Psoas muscle (tissue), 8 donors: ENCODE results near the gene AQP2. TPM values are rescaled to one million over a fixed set of nuclear protein-coding genes. Genes with fewer than 3 reads are reported as not detected.

ENCODE experiments used
- ATAC-seq, 4 donors: fragments of 200-7000 bp; cut with Tn5 transposase; one replicate each; pipeline ENCODE4 v1.9.1; 2020; ENCODE audit warnings: moderate library complexity in 3 of 4, mild to moderate bottlenecking in 2 of 4
- DNase-seq, 2 donors: peaks; one replicate each; pipeline ENCODE4 v3.0.0-alpha.2; 2020
- H3K27ac ChIP-seq: fragments of 200-600 bp; one replicate; pipeline ENCODE4 v1.8.0; 2022
- H3K27me3 ChIP-seq, 3 donors: fragments of 200-600 bp in 1 of 3; one replicate each; pipeline versions ENCODE4 v1.6.1 to v1.8.0; 2013 to 2022; ENCODE audit warnings: low read length in 2 of 3, mild to moderate bottlenecking in 2 of 3, moderate library complexity in 1 of 3; ENCODE audit not compliant: insufficient read depth in 3 of 3
- H3K36me3 ChIP-seq, 2 donors: fragments of 200-600 bp in 1 of 2; one replicate each; pipeline versions ENCODE4 v1.6.1 to v1.8.0; 2013 to 2022; ENCODE audit warnings: low read depth in 1 of 2, mild to moderate bottlenecking in 1 of 2, moderate library complexity in 1 of 2; ENCODE audit not compliant: insufficient read depth in 1 of 2
- H3K4me1 ChIP-seq: fragments of 200-600 bp; one replicate; pipeline ENCODE4 v1.8.0; 2022
- H3K4me3 ChIP-seq: fragments of 200-600 bp; one replicate; pipeline ENCODE4 v1.8.0; 2022; ENCODE audit warnings: mild to moderate bottlenecking
- H3K9me3 ChIP-seq: fragments of 200-600 bp; one replicate; pipeline ENCODE4 v1.8.0; 2022
- WGBS, 3 donors: extraction: QIAGEN DNeasy Blood & Tissue Kit; methylation state at CpG; one replicate each; pipeline versions ENCODE4 v1.1.6 to v1.1.7; 2013; 5-methylcytosine and 5-hydroxymethylcytosine counted together
- intact Hi-C, 2 donors: fragments of 100-400 bp; cut with DNase I; formaldehyde crosslinking; loops; one replicate each; pipeline versions ENCODE4 v1.11.0 to v1.14.2; 2022
- polyA plus RNA-seq, 3 donors: library from polyadenylated mRNA; stranded (reverse); fragments of 200-250 nt; gene quantifications; one replicate each; pipeline ENCODE4 v1.2.3, GENCODE V29; 2013
- total RNA-seq, 4 donors: library from RNA; stranded (reverse); fragmentation: NEBNext Ultra II Directional in 2 of 4; extraction: Animal tissue kit (Norgen Biotek cat#: 25700) in 2 of 4; gene quantifications; one replicate each; pipeline versions ENCODE4 v1.2.1 to v1.2.4, GENCODE V29; 2021 to 2023
- TF ChIP-seq, protein P1 (sequence below): fragments of 200-600 bp; IDR thresholded peaks from one replicate; pipeline ENCODE4 v1.8.0; 2022; ENCODE audit warnings: antibody characterized with exemption
- donor health status: healthy with polysubstance abuse.
- donor health status: DM: no; HTN: no; CAD: no; lungs with moderate emphysema.
- donor health status: Bipolar disorder and iron deficiency.
- donor health status: healthy.
- donor health status: DM: yes; HTN: yes; CAD: no.
- donor health status: DM: no; HTN: no; CAD: no.
- donor health status: DM: no; HTN: no; CAD: no.
- donor health status: DM: yes; HTN: yes; CAD: no.

The AQP2 gene
- total and polyA plus RNA-seq, 7 donors: not detected

GRCh38 chr12:49932023-49932422 is 18.5 kb upstream of the AQP2 start:
- Histone ChIP-seq H3K4me3 (no peak overlapping the region), H3K27me3 (no peaks in the 10 kb centered on the region), H3K27ac (no peak overlapping the region), H3K4me1 (no peaks in the 10 kb centered on the region), H3K9me3 (no peaks in the 10 kb centered on the region), H3K36me3 (no peaks in the 10 kb centered on the region)
- DNase-seq (no peak), ATAC-seq (no peak)
- TF ChIP-seq, protein P1, sequence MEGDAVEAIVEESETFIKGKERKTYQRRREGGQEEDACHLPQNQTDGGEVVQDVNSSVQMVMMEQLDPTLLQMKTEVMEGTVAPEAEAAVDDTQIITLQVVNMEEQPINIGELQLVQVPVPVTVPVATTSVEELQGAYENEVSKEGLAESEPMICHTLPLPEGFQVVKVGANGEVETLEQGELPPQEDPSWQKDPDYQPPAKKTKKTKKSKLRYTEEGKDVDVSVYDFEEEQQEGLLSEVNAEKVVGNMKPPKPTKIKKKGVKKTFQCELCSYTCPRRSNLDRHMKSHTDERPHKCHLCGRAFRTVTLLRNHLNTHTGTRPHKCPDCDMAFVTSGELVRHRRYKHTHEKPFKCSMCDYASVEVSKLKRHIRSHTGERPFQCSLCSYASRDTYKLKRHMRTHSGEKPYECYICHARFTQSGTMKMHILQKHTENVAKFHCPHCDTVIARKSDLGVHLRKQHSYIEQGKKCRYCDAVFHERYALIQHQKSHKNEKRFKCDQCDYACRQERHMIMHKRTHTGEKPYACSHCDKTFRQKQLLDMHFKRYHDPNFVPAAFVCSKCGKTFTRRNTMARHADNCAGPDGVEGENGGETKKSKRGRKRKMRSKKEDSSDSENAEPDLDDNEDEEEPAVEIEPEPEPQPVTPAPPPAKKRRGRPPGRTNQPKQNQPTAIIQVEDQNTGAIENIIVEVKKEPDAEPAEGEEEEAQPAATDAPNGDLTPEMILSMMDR: no peak
- WGBS, 3 donors: 68 to 72% (median 70%) methylated on average over 7 of the region's 7 CpGs
- intact Hi-C loops: no loop called here

DNA sequence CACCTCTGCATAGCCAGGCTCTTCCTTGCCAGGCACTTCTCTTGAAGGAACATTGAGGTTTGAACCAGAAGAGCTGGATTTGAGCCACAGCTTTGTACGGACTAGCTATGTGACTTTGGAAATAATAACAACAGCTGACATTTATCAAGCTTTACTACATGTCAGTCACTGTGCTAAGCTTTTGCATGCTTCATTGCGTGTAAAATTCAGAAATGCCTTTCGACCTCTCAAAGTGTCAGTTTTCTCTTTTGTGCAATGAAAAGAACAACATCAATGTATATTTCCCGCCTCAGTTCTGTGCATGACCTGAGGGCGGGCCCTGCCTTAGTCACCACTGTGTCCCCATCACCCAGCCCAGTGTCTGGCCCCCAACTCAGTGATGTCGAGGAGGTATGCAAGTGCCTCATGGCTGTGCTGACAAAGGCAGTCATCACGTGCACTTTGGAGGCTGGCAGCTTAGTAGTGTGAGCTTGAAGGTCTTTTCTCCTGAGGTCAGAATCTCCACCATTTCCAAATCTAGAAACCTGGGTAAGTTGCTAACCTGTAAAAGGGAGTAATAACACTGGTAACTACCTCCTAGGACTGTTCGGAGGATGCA is 17.9 kb upstream of the AQP2 start:
- 69 to 81% (median 74%) methylated on average over 8 of the region's 8 CpGs for WGBS, 3 donors
- ATAC-seq: no peak

GRCh38 chr12:49933796-49934195 is 16.7 kb upstream of the AQP2 start:
- Histone ChIP-seq H3K36me3 (no peaks in the 10 kb centered on the region), H3K9me3 (no peaks in the 10 kb centered on the region), H3K27ac (no peak overlapping the region), H3K27me3 (no peaks in the 10 kb centered on the region), H3K4me1 (no peaks in the 10 kb centered on the region), H3K4me3 (no peak overlapping the region)
- ATAC-seq (no peak), DNase-seq (no peak)
- TF ChIP-seq, protein P1: no peak
- intact Hi-C loops: no loop called here
- WGBS, 3 donors: 66 to 75% (median 74%) methylated on average over 5 of the region's 5 CpGs

More for the DNA sequence above, 17.9 kb upstream of the AQP2 start:
- intact Hi-C loops: no loop called here
- Histone ChIP-seq H3K4me3 (no peak overlapping the region), H3K4me1 (no peaks in the 10 kb centered on the region), H3K36me3 (no peaks in the 10 kb centered on the region), H3K27me3 (no peaks in the 10 kb centered on the region), H3K9me3 (no peaks in the 10 kb centered on the region), H3K27ac (no peak overlapping the region)
- TF ChIP-seq, protein P1: no peak
- no peak for DNase-seq

- Histone ChIP-seq H3K4me3 (no peak overlapping the region), H3K27ac (no peak overlapping the region), H3K9me3 (no peaks in the 10 kb centered on the region), H3K36me3 (no peaks in the 10 kb centered on the region), H3K27me3 (no peaks in the 10 kb centered on the region), H3K4me1 (no peaks in the 10 kb centered on the region)
- DNase-seq: no peak
- 92 to 96% (median 92%) methylated on average over 3 of the region's 3 CpGs for WGBS, 3 donors
- no peak for ATAC-seq
- intact Hi-C loops: no loop called here
- TF ChIP-seq, protein P1: no peak
Observed at GRCh38 chr12:49934505-49934904, 16.0 kb upstream of the AQP2 start.

- intact Hi-C loops: no loop called here
- ATAC-seq: no peak
- no peaks in the 10 kb centered on the region for H3K9me3 ChIP-seq
Observed at GRCh38 chr12:49936925-49937324, 13.6 kb upstream of the AQP2 start.

More at GRCh38 chr12:49936925-49937324, 13.6 kb upstream of the AQP2 start:
- no peak overlapping the region for H3K4me3 ChIP-seq
- H3K4me1 ChIP-seq: no peaks in the 10 kb centered on the region
- 88 to 94% (median 90%) methylated on average over 3 of the region's 3 CpGs for WGBS, 3 donors
- H3K36me3 ChIP-seq: no peaks in the 10 kb centered on the region
- no peak overlapping the region for H3K27ac ChIP-seq
- DNase-seq: no peak
- TF ChIP-seq, protein P1: no peak
- H3K27me3 ChIP-seq: no peaks in the 10 kb centered on the region
